OCI-LY3 (cell line): ENCODE measurements around the gene ARHGAP4.

ENCODE experiments used
- CTCF ChIP-seq: fragments of 200-600, 300-600 bp; sonication (generic); IDR thresholded peaks from 2 replicates; pipeline ENCODE4 v1.5.1; 2014; ENCODE audit warnings: antibody characterized with exemption, low read length, low read depth
- EZH2phosphoT487 ChIP-seq: fragments of 200-600 bp; shearing (Covaris generic); IDR thresholded peaks from 2 replicates; pipeline ENCODE4 v1.6.1; 2018; ENCODE audit warnings: antibody characterized with exemption, mixed run types, low read depth

GRCh38 chrX:153921070-153921469 is 5.0 kb downstream of the ARHGAP4 start:
- TF ChIP-seq CTCF = no peak
- no peak for TF ChIP-seq EZH2phosphoT487
